HepG2 (cell line): ENCODE results near the gene GRM4. TPM values are rescaled to one million over a fixed set of nuclear protein-coding genes. Genes with fewer than 3 reads are reported as not detected.

Experiments
- TFE3 ChIP-seq: IDR thresholded peaks from 2 replicates; pipeline ENCODE4 v1.6.1; 2016
- polyA plus RNA-seq, 8 experiments: library from polyadenylated mRNA; depleted of rRNA in 3 of 8; stranded (reverse) in 7 of 8; unstranded in 1 of 8; fragments of >200 nt; fragmentation: Illumina TruSeq in 4 of 8; extraction: Trizol in 4 of 8; gene quantifications; 2 replicates each; pipeline versions ENCODE4 v1.2.1 to v1.2.3, GENCODE V29; 2011 to 2016; ENCODE audit warnings: low read depth in 4 of 8, missing spikeins in 1 of 8, mixed read lengths in 1 of 8; ENCODE audit not compliant: insufficient read depth in 1 of 8
- total RNA-seq, 5 experiments: library from RNA; depleted of rRNA; stranded (reverse); fragments of >200 nt; fragmentation: Illumina TruSeq; extraction: Trizol; gene quantifications; 2 replicates each; pipeline ENCODE4 v1.2.3, GENCODE V29; 2016; ENCODE audit warnings: low read depth in 1 of 5
- TF ChIP-seq, protein P1 (sequence below): sonication (generic); formaldehyde crosslinking; IDR thresholded peaks from 2 replicates; pipeline ENCODE4 v1.4.0; 2020; ENCODE audit warnings: mild to moderate bottlenecking, missing genetic modification reagents

Gene GRM4
- total and polyA plus RNA-seq, 2 of the 13 experiments (the other 11 are each of a cell fraction or from before 2014, with no cell fraction given), result not detected

GRCh38 chr6:34020807-34021553 is 124.9 kb downstream of the GRM4 start (continued):
- TF ChIP-seq TFE3 (CRISPR knock-in tag), result no peak
- TF ChIP-seq, protein P1, sequence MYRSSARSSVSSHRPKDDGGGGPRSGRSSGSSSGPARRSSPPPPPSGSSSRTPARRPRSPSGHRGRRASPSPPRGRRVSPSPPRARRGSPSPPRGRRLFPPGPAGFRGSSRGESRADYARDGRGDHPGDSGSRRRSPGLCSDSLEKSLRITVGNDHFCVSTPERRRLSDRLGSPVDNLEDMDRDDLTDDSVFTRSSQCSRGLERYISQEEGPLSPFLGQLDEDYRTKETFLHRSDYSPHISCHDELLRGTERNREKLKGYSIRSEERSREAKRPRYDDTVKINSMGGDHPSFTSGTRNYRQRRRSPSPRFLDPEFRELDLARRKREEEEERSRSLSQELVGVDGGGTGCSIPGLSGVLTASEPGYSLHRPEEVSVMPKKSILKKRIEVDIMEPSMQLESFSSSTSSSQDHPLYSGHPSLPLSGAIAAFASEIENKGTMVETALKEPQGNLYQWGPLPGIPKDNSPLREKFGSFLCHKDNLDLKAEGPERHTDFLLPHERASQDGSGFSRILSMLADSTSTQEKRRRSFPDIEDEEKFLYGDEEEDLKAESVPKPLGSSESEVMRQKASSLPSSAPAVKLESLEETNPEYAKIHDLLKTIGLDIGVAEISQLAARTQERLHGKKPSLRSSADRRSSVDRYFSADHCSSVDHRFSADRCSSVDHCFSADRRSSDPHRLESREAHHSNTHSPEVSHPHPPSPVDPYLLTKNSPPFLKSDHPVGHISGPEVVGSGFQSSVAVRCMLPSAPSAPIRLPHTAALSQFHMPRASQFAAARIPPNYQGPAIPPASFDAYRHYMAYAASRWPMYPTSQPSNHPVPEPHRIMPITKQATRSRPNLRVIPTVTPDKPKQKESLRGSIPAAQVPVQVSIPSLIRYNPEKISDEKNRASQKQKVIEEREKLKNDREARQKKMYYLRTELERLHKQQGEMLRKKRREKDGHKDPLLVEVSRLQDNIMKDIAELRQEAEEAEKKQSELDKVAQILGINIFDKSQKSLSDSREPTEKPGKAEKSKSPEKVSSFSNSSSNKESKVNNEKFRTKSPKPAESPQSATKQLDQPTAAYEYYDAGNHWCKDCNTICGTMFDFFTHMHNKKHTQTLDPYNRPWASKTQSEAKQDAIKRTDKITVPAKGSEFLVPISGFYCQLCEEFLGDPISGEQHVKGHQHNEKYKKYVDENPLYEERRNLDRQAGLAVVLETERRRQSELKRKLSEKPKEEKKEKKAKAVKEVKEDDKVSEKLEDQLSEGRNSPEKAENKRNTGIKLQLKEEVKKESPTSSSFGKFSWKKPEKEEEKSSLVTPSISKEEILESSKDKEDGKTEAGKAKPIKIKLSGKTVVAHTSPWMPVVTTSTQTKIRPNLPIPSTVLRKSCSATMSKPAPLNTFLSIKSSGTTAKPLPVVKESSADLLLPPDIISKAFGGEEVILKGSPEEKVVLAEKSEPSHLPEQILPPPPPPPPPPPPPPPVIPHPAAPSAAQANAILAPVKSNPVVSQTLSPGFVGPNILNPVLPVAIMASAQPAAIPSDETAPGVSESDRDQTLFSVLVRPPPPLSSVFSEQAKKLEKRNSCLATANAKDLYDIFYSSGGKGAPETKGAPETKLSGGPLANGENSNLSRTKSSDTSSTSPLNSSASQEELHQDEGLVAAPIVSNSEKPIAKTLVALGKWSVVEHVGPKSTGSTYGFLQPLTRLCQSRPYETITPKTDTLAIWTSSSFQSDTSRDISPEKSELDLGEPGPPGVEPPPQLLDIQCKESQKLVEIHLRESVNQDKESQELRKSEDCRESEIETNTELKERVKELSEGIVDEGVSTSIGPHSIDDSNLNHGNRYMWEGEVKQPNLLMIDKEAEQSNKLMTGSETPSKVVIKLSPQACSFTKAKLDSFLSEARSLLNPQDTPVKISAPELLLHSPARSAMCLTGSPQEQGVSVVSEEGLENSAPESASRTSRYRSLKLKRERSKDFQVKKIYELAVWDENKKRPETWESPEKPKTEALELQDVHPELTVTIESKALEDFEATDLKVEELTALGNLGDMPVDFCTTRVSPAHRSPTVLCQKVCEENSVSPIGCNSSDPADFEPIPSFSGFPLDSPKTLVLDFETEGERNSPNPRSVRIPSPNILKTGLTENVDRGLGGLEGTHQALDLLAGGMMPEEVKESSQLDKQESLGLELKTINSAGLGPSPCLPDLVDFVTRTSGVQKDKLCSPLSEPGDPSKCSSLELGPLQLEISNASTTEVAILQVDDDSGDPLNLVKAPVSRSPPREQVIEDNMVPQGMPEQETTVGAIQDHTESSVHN (CRISPR knock-in tag), result no peak
